ENCODE data around the gene CSRNP3.

Gene CSRNP3

DNA sequence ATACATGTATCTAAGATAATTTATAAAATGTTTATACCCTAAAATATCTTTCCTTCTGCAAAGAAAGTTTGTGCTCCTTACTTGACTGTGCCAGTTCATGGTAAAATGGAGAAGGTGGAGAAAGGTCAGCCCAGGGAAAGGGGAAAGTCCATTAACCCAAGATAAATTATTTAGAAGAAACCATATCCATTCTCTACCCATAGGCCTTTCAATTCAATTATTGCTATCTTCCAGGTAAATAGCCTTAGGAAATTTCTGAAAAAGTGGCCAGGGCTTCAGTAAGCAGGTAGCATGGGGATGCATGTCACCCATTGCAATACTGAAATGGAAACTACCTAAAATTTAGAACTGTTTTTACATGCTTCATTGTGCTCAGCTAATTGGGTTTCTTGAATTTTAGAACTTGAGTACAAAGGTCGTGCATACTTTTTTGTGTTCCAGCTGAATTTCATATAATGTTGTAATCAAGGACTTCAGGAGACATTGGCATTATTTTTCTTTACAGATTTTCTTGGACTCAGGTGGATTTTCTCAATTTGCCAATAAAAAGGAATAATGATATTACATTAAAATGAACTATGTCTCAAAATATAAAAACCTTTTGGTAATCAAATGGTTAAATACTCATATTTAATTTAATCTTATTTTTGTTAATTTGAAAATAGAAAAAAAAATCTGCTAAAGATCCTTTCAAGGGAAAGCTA, 124.9 kb downstream of the CSRNP3 start:
- no peak for DNase-seq

GRCh38 chr2:165594935-165595255, 125.4 kb downstream of the CSRNP3 start:
- DNase-seq: no peak

DNA sequence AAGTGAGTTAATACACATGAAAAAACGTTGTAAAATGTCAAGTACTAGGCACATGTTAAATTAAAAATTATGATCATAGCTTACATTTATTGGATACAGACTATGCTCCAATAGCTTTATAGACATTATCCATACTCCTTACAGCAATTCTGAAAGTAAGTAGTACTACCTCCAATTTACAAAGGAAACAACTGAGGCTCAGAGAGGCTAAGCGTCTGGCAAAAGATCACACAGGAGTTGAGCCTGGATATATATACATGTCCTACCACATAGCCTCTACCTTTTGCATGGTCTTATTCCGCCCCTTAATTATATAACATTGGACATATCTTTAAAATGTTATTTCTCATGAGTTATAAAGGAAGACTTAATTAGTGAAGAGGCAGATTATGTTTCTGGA, 127.3 kb downstream of the CSRNP3 start:
- no peak for DNase-seq

DNA sequence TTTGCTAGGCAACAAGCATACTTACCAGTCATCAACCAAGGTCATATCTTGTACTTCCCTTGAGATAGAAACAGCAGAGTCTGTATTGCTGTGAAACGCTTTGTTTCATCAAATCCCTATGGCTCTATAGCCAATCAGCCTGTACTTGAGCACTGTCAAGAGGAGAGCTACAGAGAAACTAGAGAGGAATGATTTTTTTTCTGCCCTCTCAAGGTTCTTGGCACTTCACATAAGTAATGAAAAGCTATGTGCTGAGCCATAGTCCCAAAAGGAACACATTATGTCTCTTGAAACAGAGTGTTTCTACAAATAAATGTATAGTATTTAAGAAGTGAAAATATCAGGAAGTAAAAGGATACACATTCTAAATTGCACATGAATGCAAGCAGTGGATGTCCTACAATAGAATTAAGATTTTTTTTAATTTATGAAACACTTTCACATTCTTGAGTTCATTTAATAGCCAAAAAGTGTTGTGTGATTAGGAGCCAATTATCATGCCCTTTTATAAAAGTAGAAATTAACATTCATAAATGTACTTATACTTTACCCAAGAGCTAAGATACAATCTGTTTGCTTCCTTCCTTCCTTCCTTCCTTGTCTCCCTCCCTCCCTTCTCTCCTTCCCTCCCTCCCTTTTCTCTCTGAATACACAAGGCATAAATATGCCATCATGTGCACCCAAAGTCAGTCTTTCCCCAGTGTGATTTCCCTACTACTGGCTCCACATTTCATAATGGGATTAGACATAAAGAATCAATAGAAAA, 131.8 kb downstream of the CSRNP3 start:
- DNase-seq: no peak

GRCh38 chr2:165601928-165602521, 132.5 kb downstream of the CSRNP3 start:
- DNase-seq: peak; percentile 45

GRCh38 chr2:165609672-165610071, 140.2 kb downstream of the CSRNP3 start:
- no peak for DNase-seq

GRCh38 chr2:165610591-165611029, 141.1 kb downstream of the CSRNP3 start:
- no peak for DNase-seq

DNA sequence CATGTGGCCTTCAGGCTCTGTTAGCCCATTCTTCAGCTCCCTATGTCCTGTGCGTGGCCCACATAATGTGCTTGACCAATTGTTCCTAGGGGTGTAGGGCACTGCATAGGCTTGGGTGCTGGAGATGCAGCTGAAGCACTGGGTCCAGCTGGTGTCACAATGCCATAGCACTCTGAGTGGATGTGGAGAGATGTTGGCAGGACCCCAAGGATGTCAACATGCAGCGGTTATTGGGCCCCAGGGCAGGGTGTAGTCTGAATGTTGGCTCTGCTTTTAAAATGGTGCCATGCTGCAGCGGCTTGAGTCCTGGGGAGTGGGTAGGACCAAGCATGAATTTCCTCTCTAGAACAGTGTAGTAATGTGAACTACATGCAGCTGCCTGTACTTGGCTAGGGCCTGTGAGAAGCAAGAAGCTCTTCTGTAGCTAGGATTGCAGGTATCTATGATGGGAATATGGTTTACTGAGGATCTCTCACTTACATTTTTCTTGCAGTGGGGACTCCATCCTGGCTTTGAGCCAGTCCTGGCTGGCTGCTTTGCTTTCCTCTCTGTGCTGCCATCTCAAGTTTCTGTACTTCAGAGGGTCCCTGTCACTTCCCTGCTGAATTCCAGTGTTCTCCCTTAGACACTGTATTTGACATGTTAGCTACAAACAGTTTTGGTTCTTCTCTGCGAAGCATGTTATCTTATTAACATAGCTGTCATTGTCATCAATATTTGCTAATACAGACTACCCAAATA, 148.4 kb downstream of the CSRNP3 start:
- DNase-seq: no peak

GRCh38 chr2:165618806-165619205, 149.3 kb downstream of the CSRNP3 start:
- DNase-seq: no peak

GRCh38 chr2:165621086-165621560, 151.6 kb downstream of the CSRNP3 start:
- DNase-seq: no peak

GRCh38 chr2:165623161-165623560, 153.7 kb downstream of the CSRNP3 start:
- no peak for DNase-seq

GRCh38 chr2:165623783-165624469, 154.4 kb downstream of the CSRNP3 start:
- DNase-seq: no peak

DNA sequence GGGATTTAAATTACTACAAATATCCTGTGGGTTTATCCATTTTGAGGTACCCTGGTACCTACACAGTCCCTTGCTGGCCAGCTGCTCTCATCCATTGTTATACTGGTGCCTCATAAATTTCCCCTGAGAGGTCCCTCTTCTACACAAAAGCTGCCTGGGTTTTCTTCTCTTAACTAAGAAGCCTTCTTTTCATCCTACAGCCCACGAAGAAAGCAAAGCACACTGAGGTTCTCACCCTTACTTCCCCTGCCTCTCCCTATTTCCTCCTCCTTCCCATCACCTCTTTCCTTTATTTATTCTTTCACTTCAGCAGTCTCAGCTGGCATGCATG, 154.9 kb downstream of the CSRNP3 start:
- DNase-seq: no peak

DNA sequence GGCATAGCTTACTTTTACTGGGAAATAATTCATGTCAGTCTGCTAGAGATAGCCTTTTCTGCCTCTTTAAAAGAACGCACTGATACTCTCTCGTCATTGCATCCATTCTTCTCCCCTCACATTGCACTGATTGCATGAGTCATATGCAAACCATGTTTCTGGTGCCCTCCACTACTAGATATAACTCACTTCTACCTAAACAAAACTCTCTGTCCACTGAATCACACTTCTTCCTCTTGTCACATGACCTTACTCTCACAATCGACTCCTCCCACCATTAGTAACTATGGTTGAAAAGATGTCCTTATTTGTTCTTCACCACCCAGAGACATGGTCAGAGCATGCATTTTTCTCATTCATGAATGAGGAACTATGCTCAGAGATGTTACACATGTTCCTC, 158.0 kb downstream of the CSRNP3 start:
- DNase-seq: peak; percentile 82

GRCh38 chr2:165629776-165630175, 160.3 kb downstream of the CSRNP3 start:
- DNase-seq: no peak

- DNase-seq: no peak
These were observed 160.7 kb downstream of the CSRNP3 start for GRCh38 chr2:165630236-165630635.

- no peak for DNase-seq
These were observed 161.6 kb downstream of the CSRNP3 start for GRCh38 chr2:165631089-165631488.

- DNase-seq: no peak
These were observed 163.1 kb downstream of the CSRNP3 start for GRCh38 chr2:165632594-165632993.

DNA sequence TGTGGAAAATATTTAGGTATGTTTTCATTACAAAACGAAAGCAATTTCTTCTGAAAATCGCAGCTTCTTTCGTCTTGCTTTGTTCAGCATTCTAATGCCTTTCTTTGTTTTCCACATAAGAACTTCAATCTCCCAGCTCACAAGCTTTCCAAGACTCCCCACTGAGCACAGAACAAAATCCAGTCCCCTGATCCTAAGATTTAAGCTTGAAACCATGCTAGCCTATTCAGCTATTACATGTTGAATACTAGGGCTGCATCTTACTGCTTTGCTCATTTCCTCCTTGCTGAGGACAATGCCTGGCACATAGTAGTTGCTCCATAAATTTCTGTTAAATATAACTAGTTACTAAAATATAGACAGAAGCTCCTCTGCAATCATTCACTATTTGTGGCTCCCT, 163.9 kb downstream of the CSRNP3 start:
- DNase-seq: no peak

DNA sequence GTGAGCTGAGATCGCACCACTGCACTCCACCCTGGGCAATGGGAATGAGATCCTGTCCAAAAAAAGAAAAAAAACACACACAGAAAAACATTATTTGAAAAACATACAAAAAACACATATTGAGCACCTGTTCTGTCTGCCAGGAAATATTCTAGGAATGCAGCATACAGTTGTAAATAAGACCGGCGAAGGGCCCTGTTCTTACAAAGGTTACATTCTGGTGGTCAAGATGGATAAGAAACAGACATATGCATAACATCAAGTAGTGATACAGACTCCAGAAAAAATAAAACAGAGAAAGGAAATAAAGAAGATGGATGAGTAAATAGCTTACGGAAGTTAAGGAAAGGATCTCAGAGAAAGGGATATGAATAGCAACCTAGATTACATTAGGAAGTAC, 164.8 kb downstream of the CSRNP3 start:
- DNase-seq: no peak

GRCh38 chr2:165634855-165635254, 165.4 kb downstream of the CSRNP3 start:
- peak; percentile 33 for DNase-seq

- DNase-seq: no peak
These were observed 166.0 kb downstream of the CSRNP3 start for GRCh38 chr2:165635532-165635931.

DNA sequence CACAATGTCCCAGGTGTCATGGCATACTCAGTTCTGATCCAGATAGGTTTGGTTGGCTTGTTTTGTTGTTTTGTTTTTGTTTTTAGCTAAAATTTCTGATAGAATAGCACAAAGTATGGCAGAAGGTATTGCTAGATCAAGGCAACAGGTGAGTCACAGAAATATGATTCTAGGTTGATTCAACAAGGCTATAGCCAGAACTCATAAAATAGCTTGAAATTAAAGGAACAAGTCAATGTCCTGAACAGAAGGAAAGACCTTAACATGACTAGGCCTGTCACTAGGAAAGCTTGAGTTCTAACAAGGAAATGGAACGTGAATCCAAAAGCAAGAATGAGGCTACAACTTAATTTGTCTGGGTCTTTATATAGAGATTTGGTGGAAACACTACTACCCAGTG, 167.5 kb downstream of the CSRNP3 start:
- DNase-seq: no peak

All from NCI-H226 (cell line).